Mesendoderm (in vitro differentiated cells): Measurements from ENCODE around the gene PET100.
A peak's percentile ranks its signal among the peaks of the same experiment; 100 is the strongest.

Source experiments
- DNase-seq: peaks from one replicate; pipeline ENCODE4 v3.0.0; 2013
- H2AK5ac ChIP-seq: 2 replicates; pipeline ENCODE4 v1.6.1; 2013; ENCODE audit warnings: low read length, inconsistent platforms
- H2BK120ac ChIP-seq: 2 replicates; pipeline ENCODE4 v1.6.1; 2013; ENCODE audit warnings: low read depth, mild to moderate bottlenecking, low read length, moderate library complexity, mixed read lengths
- H2BK15ac ChIP-seq: replicated peaks from 2 replicates; pipeline ENCODE4 v1.6.1; 2013; ENCODE audit warnings: low read depth, mild to moderate bottlenecking, moderate library complexity
- H2BK5ac ChIP-seq: 2 replicates; pipeline ENCODE4 v1.6.1; 2013; ENCODE audit warnings: low read length, inconsistent platforms
- H3K18ac ChIP-seq: 2 replicates; pipeline ENCODE4 v1.6.1; 2013; ENCODE audit warnings: mild to moderate bottlenecking, low read length, mixed read lengths
- H3K23ac ChIP-seq: one replicate; pipeline ENCODE4 v1.6.1; 2013; ENCODE audit warnings: low read length
- H3K27ac ChIP-seq: 2 replicates; pipeline ENCODE4 v1.5.1; 2013; ENCODE audit warnings: low read depth, mild to moderate bottlenecking, inconsistent platforms, low read length, moderate library complexity
- H3K27me3 ChIP-seq: 2 replicates; pipeline ENCODE4 v1.6.1; 2013; ENCODE audit warnings: low read length, control low read depth, mild to moderate bottlenecking, inconsistent platforms; ENCODE audit not compliant: insufficient read depth, poor library complexity
- H3K36me3 ChIP-seq: 2 replicates; pipeline ENCODE4 v1.6.1; 2013; ENCODE audit warnings: low read length, inconsistent platforms; ENCODE audit not compliant: control insufficient read depth, insufficient read depth
- H3K4ac ChIP-seq: one replicate; pipeline ENCODE4 v1.6.1; 2013; ENCODE audit warnings: low read depth, mild to moderate bottlenecking, low read length, moderate library complexity
- H3K4me1 ChIP-seq: 2 replicates; pipeline ENCODE4 v1.6.1; 2013; ENCODE audit warnings: low read depth, low read length, inconsistent platforms; ENCODE audit not compliant: control insufficient read depth
- H3K4me2 ChIP-seq: 2 replicates; pipeline ENCODE4 v1.6.1; 2013; ENCODE audit warnings: low read length
- H3K4me3 ChIP-seq: 2 replicates; pipeline ENCODE4 v1.5.1; 2013; ENCODE audit warnings: mild to moderate bottlenecking, low read length
- H3K56ac ChIP-seq: one replicate; pipeline ENCODE4 v1.6.1; 2013; ENCODE audit warnings: low read length
- H3K79me1 ChIP-seq: 2 replicates; pipeline ENCODE4 v1.6.1; 2013; ENCODE audit warnings: low read length, inconsistent platforms
- H3K79me2 ChIP-seq: 2 replicates; pipeline ENCODE4 v1.6.1; 2013; ENCODE audit warnings: mild to moderate bottlenecking, low read length; ENCODE audit not compliant: control insufficient read depth, insufficient read depth
- H3K9ac ChIP-seq: 2 replicates; pipeline ENCODE4 v1.6.1; 2013; ENCODE audit warnings: low read length, inconsistent platforms
- H4K5ac ChIP-seq: one replicate; pipeline ENCODE4 v1.6.1; 2013; ENCODE audit warnings: low read length
- H4K8ac ChIP-seq: one replicate; pipeline ENCODE4 v1.6.1; 2013; ENCODE audit warnings: low read depth, mild to moderate bottlenecking, control low read depth, low read length, moderate library complexity
- WGBS: extraction: QIAGEN DNeasy Blood & Tissue Kit; methylation state at CpG from one replicate; pipeline ENCODE4 v1.1.7; 2013; ENCODE audit warnings: low lambda C conversion rate, missing lambda C conversion rate; ENCODE audit not compliant: insufficient coverage; ENCODE audit errors: extremely low coverage; 5-methylcytosine and 5-hydroxymethylcytosine counted together

The PET100 gene

DNA sequence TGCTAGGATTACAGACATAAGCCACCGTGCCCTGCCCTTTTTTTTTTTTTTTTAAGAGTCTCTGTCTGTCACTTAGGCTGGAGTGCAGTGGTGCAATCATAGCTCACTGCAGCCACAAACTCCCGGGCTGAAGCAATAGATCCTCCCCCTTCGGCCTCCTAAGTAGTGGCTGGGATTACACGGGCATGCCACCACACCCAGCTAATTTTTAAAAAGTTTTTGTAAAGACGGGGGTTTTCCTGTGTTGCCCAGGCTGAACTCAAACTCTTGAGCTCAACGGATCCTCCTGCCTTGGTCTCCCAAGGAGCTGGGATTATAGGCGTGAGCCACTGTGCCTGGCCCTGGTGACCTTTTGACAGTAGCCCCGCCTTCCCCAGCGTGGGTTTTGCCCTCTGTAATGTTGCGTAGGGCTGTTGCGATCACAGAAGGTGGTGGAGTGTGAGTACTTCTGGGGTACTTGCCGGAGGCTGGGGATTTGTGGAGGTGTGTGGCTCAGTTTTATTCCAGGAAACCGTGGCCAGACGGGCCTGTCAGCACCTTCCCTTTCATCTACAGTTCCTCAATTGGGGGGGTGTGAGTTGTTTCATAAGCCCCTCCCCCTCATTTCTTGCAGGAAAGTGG lies 27.6 kb downstream of the PET100 start:
- no peak overlapping the region for H2AK5ac ChIP-seq
- no CpG with 5 or more reads among the region's 14 CpGs for WGBS
- H3K23ac ChIP-seq: no peak overlapping the region
- no peak overlapping the region for H3K27ac ChIP-seq
- H3K36me3 ChIP-seq: no peaks in the 10 kb centered on the region
- H4K5ac ChIP-seq: no peak overlapping the region
- no peak overlapping the region for H3K18ac ChIP-seq
- H3K4ac ChIP-seq: no peak overlapping the region
- H3K56ac ChIP-seq: no peak overlapping the region
- H2BK15ac ChIP-seq: no peak overlapping the region
- no peaks in the 10 kb centered on the region for H3K79me1 ChIP-seq
- H3K79me2 ChIP-seq: no peaks in the 10 kb centered on the region
- no peaks in the 10 kb centered on the region for H3K4me1 ChIP-seq
- no peak overlapping the region for H2BK5ac ChIP-seq
- no peak overlapping the region for H2BK120ac ChIP-seq
- no peak overlapping the region for H3K4me2 ChIP-seq
- no peaks in the 10 kb centered on the region for H3K27me3 ChIP-seq
- DNase-seq: no peak
- H3K9ac ChIP-seq: no peak overlapping the region
- H3K4me3 ChIP-seq: no peak overlapping the region
- H4K8ac ChIP-seq: no peak overlapping the region

GRCh38 chr19:7658219-7658686 lies 28.7 kb downstream of the PET100 start:
- Histone ChIP-seq H3K23ac (no peak overlapping the region), H3K27ac (no peak overlapping the region)
- WGBS: no CpG with 5 or more reads among the region's 9 CpGs

DNA sequence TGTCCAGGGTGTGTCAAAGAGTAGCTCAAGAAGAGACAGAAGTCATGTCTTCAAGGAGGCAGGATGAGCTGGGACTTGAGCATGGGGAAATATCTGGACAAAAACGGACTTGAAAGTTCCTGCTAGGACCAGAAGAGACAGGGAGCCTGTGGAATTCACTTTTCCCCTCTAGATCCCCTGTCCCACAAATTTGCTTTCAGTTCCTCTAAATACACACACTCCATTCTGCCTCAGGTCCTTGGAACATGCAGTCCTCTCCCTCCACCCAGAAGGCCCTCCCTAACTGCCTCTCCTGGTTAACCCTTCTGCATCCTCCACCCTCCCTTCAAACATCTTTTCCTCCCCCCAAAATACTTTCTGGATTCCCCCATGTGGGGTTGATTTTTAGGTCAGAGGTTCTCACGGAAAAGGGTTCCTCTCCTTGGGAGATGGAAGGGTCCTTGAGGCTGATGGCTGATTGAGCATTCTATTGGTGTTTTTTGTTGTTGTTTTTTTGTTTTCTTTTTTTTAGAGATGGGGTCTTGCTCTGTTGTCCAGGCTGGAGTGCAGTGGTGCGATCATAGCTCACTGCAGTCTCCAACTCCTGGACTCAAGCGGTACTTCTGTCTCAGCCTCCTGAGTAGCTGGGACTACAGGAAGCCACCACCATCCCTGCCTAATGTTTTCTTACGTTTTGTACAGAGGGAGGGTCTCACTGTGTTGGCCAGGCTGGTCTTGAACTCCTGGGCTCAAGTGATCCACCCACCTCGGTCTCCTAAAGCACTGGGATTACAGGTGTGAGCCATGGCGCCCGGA lies 32.3 kb downstream of the PET100 start:
- Histone ChIP-seq H3K4me2 (no peak overlapping the region), H2AK5ac (no peak overlapping the region), H3K36me3 (no peaks in the 10 kb centered on the region), H3K79me2 (no peaks in the 10 kb centered on the region), H3K27ac (no peak overlapping the region), H2BK5ac (no peak overlapping the region), H3K4me1 (no peaks in the 10 kb centered on the region), H3K23ac (no peak overlapping the region), H2BK15ac (no peak overlapping the region), H3K4me3 (no peak overlapping the region), H3K79me1 (no peaks in the 10 kb centered on the region), H4K8ac (no peak overlapping the region), H3K56ac (no peak overlapping the region), H3K9ac (no peak overlapping the region), H3K4ac (no peak overlapping the region), H3K27me3 (no peaks in the 10 kb centered on the region), H2BK120ac (no peak overlapping the region), H3K18ac (no peak overlapping the region), H4K5ac (no peak overlapping the region)
- no peak for DNase-seq
- WGBS: no CpG with 5 or more reads among the region's 8 CpGs

More at GRCh38 chr19:7658219-7658686, 28.7 kb downstream of the PET100 start:
- Histone ChIP-seq H3K56ac (no peak overlapping the region), H4K8ac (no peak overlapping the region), H3K9ac (no peak overlapping the region), H4K5ac (no peak overlapping the region), H3K4me2 (no peak overlapping the region), H3K4ac (no peak overlapping the region), H2BK15ac (no peak overlapping the region), H3K79me2 (no peaks in the 10 kb centered on the region), H2BK120ac (no peak overlapping the region), H3K18ac (no peak overlapping the region), H3K4me1 (no peaks in the 10 kb centered on the region), H2BK5ac (no peak overlapping the region), H3K79me1 (no peaks in the 10 kb centered on the region), H3K27me3 (no peaks in the 10 kb centered on the region), H2AK5ac (no peak overlapping the region), H3K36me3 (no peaks in the 10 kb centered on the region), H3K4me3 (no peak overlapping the region)
- DNase-seq: peak; percentile 28

GRCh38 chr19:7662657-7663056 lies 33.1 kb downstream of the PET100 start:
- Histone ChIP-seq H3K79me1 (no peaks in the 10 kb centered on the region), H3K56ac (no peak overlapping the region), H2AK5ac (no peak overlapping the region), H3K4me3 (no peak overlapping the region), H3K4me1 (no peaks in the 10 kb centered on the region), H3K4ac (no peak overlapping the region), H2BK5ac (no peak overlapping the region), H3K27me3 (no peaks in the 10 kb centered on the region), H3K79me2 (no peaks in the 10 kb centered on the region), H3K18ac (no peak overlapping the region), H4K5ac (no peak overlapping the region), H4K8ac (no peak overlapping the region), H3K36me3 (no peaks in the 10 kb centered on the region), H2BK120ac (no peak overlapping the region), H3K27ac (no peak overlapping the region), H3K9ac (no peak overlapping the region), H3K23ac (no peak overlapping the region), H3K4me2 (no peak overlapping the region), H2BK15ac (no peak overlapping the region)
- no peak for DNase-seq
- no CpG with 5 or more reads among the region's 14 CpGs for WGBS

GRCh38 chr19:7663706-7664105 lies 34.1 kb downstream of the PET100 start:
- DNase-seq: no peak
- H3K79me2 ChIP-seq: no peaks in the 10 kb centered on the region
- H3K4me2 ChIP-seq: no peak overlapping the region
- no peaks in the 10 kb centered on the region for H3K4me1 ChIP-seq
- no peaks in the 10 kb centered on the region for H3K79me1 ChIP-seq
- H2BK120ac ChIP-seq: no peak overlapping the region
- H4K8ac ChIP-seq: no peak overlapping the region
- no peaks in the 10 kb centered on the region for H3K36me3 ChIP-seq
- no peak overlapping the region for H3K18ac ChIP-seq
- no peak overlapping the region for H3K23ac ChIP-seq
- H3K56ac ChIP-seq: no peak overlapping the region
- H2BK5ac ChIP-seq: no peak overlapping the region
- no peak overlapping the region for H2AK5ac ChIP-seq
- H3K27me3 ChIP-seq: no peaks in the 10 kb centered on the region
- no peak overlapping the region for H3K27ac ChIP-seq
- no peak overlapping the region for H3K4ac ChIP-seq
- no peak overlapping the region for H3K9ac ChIP-seq
- no CpG with 5 or more reads among the region's 7 CpGs for WGBS
- no peak overlapping the region for H3K4me3 ChIP-seq
- no peak overlapping the region for H4K5ac ChIP-seq
- H2BK15ac ChIP-seq: no peak overlapping the region
